Right kidney (tissue), 1 donor: ENCODE results near the gene FAM234A.
"Not testable (repeated sequence)": the region's sequence is repeated elsewhere in the genome, so short reads cannot be mapped to it uniquely, and the experiment has no call there.

Experiments used
- DNase-seq: peaks from one replicate; pipeline ENCODE4 v3.0.0-alpha.2; 2016

The FAM234A gene

GRCh38 chr16:265002-265529, 30.4 kb downstream of the FAM234A start:
- DNase-seq, result no peak

- no peak for DNase-seq
Measured at GRCh38 chr16:265711-266110, 31.1 kb downstream of the FAM234A start.

GRCh38 chr16:266258-267164, 31.9 kb downstream of the FAM234A start:
- no peak for DNase-seq

GRCh38 chr16:267562-267961, 32.9 kb downstream of the FAM234A start:
- DNase-seq, result not testable (repeated sequence)

GRCh38 chr16:268141-269053, 33.8 kb downstream of the FAM234A start:
- DNase-seq, result no peak

GRCh38 chr16:269061-269796, 34.6 kb downstream of the FAM234A start:
- DNase-seq, result no peak

- DNase-seq, result no peak
Measured at GRCh38 chr16:270381-271255, 36.0 kb downstream of the FAM234A start.

- DNase-seq, result no peak
Measured at GRCh38 chr16:272633-273546, 38.3 kb downstream of the FAM234A start.

GRCh38 chr16:273547-274421, 39.2 kb downstream of the FAM234A start:
- DNase-seq, result no peak

- peak; percentile 66 for DNase-seq
Measured at GRCh38 chr16:275041-275641, 40.5 kb downstream of the FAM234A start.

- DNase-seq, result no peak
Measured at GRCh38 chr16:275786-276232, 41.2 kb downstream of the FAM234A start, which contains the start of gene RGS11. Gene RGS11, minus strand, starts transcription at chr16:275944. Its CDS starts 33 bp downstream, at chr16:275911.

- no peak for DNase-seq
Measured at GRCh38 chr16:276426-277077, 41.9 kb downstream of the FAM234A start.

- no peak for DNase-seq
Measured at GRCh38 chr16:278863-279366, 44.3 kb downstream of the FAM234A start.

GRCh38 chr16:279531-279930, 44.9 kb downstream of the FAM234A start:
- no peak for DNase-seq

- DNase-seq, result no peak
Measured at GRCh38 chr16:280005-280460, 45.4 kb downstream of the FAM234A start.

- no peak for DNase-seq
Measured at GRCh38 chr16:280552-280951, 45.9 kb downstream of the FAM234A start, which contains the start of gene ARHGDIG. Gene ARHGDIG, plus strand, starts transcription at chr16:280591. Its CDS starts 90 bp downstream, at chr16:280681.

GRCh38 chr16:280991-281659, 46.5 kb downstream of the FAM234A start:
- DNase-seq, result no peak
